ENCODE data around the gene NUDT3. TPM values are rescaled to one million over a fixed set of nuclear protein-coding genes. Genes with fewer than 3 reads are reported as not detected.
A peak's percentile ranks its signal among the peaks of the same experiment; 100 is the strongest.

The NUDT3 gene
- total RNA-seq, 4 donors from 2014 or later = 51.6 to 88.7 (median 57.3) TPM

DNA sequence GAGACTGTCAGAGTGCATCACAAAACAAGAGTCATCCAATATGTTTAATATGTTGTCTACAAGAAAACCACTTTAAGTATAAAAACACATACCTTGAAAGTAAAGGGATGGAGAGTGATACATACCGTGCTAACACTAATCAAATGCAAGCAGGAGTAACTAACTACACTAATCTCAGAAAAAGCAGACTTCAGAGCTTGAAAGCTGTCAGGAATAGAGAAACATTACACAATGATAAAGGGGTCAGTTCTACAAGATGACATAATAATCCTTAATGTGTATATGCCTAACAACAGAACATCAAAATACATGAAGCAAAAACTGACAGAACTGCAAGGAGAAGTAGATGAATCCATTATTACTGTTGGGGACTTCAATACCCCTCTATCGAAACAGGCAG, 84.0 kb downstream of the NUDT3 start:
- Histone ChIP-seq H3K9me3 (no peaks in the 10 kb centered on the region), H3K4me3 (no peak overlapping the region), H3K27me3 (no peaks in the 10 kb centered on the region), H3K36me3 (peaks cover 0 to 8% (median 0%) of the 10 kb centered on the region in 3 donors), H3K4me1 (peaks cover 0 to 58% (median 18%) of the 10 kb centered on the region in 4 donors), H3K27ac (no peak overlapping the region)
- TF ChIP-seq, protein P1, sequence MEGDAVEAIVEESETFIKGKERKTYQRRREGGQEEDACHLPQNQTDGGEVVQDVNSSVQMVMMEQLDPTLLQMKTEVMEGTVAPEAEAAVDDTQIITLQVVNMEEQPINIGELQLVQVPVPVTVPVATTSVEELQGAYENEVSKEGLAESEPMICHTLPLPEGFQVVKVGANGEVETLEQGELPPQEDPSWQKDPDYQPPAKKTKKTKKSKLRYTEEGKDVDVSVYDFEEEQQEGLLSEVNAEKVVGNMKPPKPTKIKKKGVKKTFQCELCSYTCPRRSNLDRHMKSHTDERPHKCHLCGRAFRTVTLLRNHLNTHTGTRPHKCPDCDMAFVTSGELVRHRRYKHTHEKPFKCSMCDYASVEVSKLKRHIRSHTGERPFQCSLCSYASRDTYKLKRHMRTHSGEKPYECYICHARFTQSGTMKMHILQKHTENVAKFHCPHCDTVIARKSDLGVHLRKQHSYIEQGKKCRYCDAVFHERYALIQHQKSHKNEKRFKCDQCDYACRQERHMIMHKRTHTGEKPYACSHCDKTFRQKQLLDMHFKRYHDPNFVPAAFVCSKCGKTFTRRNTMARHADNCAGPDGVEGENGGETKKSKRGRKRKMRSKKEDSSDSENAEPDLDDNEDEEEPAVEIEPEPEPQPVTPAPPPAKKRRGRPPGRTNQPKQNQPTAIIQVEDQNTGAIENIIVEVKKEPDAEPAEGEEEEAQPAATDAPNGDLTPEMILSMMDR (IDR thresholded peaks at IDR 0.05) = no peak
- TF ChIP-seq EP300 (IDR thresholded peaks at IDR 0.05) = no peak
- no peak for TF ChIP-seq POLR2A (IDR thresholded peaks at IDR 0.05)
- DNase-seq (ENCODE audit: low spot score in 2 of 2) = no peak
- WGBS, 2 donors = 91 to 98% methylated on average over 2 of the region's 2 CpGs

DNA sequence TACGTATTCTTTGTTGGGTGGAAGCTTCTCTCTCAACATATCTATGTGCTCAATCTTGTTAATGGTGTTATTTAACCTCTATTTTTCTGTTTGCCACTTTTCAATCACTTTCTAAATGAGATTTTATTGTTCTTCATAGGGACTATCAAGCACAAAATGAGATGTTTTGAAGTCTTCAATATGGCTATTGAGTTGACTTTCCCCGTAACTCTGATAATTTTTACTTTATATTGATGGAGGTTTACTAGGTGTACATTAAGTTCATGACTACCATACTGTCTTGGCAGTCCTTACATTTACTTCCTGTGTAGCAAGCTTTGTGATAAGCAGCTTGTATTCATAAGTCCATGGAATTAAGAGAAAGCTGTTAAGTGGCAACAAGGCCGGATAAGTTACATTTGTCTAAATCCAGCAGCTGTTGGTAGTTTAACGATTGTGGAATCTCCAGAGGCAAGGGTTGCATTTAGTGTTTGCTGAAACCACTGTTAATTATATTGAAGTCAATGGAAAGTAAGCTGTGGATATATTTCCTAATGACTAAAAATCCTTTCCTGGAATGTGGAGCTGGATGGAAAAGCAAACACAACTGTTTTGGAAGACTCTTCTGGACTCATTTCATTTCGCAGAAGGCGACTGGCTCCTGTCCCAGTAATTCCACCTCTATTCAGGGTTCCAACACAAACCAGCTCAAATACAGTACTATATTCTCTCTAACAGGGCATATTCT, 86.3 kb downstream of the NUDT3 start:
- Histone ChIP-seq H3K36me3 (no peaks in the 10 kb centered on the region), H3K4me3 (no peak overlapping the region), H3K9me3 (no peaks in the 10 kb centered on the region), H3K4me1 (peaks cover 0 to 76% (median 22%) of the 10 kb centered on the region in 4 donors), H3K27me3 (no peaks in the 10 kb centered on the region), H3K27ac (peak overlapping the region in 2 of 4 donors; percentile 22 to 36)
- peak in 1 of 2 donors; percentile 52 for DNase-seq (ENCODE audit: low spot score in 2 of 2)
- WGBS, 2 donors = 26 to 34% methylated on average over 6 of the region's 6 CpGs
- TF ChIP-seq EP300 (IDR thresholded peaks at IDR 0.05) (no peak), POLR2A (IDR thresholded peaks at IDR 0.05) (no peak)
- TF ChIP-seq, protein P1 (IDR thresholded peaks at IDR 0.05) = no peak

DNA sequence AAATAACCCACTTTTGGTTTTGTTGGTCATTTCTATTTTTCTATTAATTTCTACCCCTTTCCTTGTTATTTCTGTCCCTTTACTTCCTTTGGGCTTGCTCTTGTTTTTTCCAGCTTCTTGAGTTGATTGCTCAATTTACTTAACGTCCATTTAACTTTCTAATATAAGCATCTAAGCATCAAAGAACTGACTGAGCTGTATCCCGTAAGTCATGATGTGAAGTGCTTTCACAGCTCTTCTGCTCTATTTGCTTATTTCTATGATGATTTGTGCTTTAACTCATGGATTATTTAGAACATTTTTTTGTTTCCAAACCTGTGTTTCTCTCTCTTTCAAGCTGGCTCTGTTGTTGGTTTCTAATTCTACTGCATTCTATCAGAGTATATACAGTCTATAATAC, 87.0 kb downstream of the NUDT3 start:
- Histone ChIP-seq H3K4me1 (peaks cover 0 to 81% (median 22%) of the 10 kb centered on the region in 4 donors), H3K9me3 (no peaks in the 10 kb centered on the region), H3K36me3 (no peaks in the 10 kb centered on the region), H3K4me3 (no peak overlapping the region), H3K27me3 (no peaks in the 10 kb centered on the region), H3K27ac (peak overlapping the region in 1 of 4 donors; percentile 52)
- DNase-seq (ENCODE audit: low spot score in 2 of 2) = no peak
- 35 to 41% methylated on average over 2 of the region's 2 CpGs for WGBS, 2 donors
- TF ChIP-seq EP300 (IDR thresholded peaks at IDR 0.05) (no peak), POLR2A (IDR thresholded peaks at IDR 0.05) (no peak)
- TF ChIP-seq, protein P1 (IDR thresholded peaks at IDR 0.05) = no peak

DNA sequence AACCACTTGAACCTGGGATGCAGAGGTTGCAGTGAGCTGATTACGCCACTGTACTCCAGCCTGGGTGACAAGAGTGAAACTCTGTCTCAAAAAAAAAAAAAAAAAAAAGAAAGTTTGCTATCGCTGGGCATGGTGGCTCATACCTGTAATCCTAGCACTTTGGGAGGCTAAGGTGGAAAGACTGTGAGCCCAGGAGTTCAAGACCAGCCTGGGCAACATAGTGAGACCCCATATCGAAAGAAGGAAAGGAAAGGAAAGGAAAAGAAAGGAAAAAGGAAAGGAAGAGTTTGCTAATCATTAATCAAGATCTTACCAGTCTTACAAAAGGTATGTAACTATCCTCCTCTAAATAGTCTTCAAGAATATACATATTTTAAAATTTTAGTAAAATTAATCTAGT, 88.3 kb downstream of the NUDT3 start:
- Histone ChIP-seq H3K27me3 (no peaks in the 10 kb centered on the region), H3K27ac (no peak overlapping the region), H3K36me3 (no peaks in the 10 kb centered on the region), H3K9me3 (no peaks in the 10 kb centered on the region), H3K4me1 (peaks cover 0 to 82% (median 20%) of the 10 kb centered on the region in 4 donors), H3K4me3 (no peak overlapping the region)
- no peak for TF ChIP-seq EP300 (IDR thresholded peaks at IDR 0.05)
- TF ChIP-seq POLR2A (IDR thresholded peaks at IDR 0.05) = no peak
- TF ChIP-seq, protein P1 (IDR thresholded peaks at IDR 0.05) = no peak
- WGBS, 2 donors = 93 to 97% methylated on average over 3 of the region's 3 CpGs
- no peak for DNase-seq (ENCODE audit: low spot score in 2 of 2)

DNA sequence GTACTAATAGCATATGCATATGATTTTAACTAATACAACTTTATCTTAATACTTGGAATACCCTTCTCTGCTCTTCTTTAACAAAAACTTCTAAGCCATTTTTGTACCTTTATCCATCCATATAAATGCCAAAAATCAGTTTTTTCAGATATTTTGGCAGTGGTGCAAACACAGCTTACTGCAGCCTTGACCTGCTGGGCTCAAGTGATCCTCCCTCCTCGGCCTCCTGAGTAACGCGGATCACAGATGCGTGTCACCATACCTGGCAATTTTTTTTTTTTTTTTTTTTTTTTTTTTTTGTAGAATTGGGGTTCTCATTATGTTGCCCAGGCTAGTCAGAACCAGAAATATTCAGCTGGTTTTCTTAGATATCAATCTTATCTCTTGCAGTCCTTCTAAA, 89.5 kb downstream of the NUDT3 start:
- no peaks in the 10 kb centered on the region for H3K27me3 ChIP-seq
- H3K4me3 ChIP-seq = no peak overlapping the region
- TF ChIP-seq EP300 (IDR thresholded peaks at IDR 0.05) (no peak), POLR2A (IDR thresholded peaks at IDR 0.05) (no peak)
- TF ChIP-seq, protein P1 (IDR thresholded peaks at IDR 0.05) = no peak
- H3K9me3 ChIP-seq = no peaks in the 10 kb centered on the region
- DNase-seq (ENCODE audit: low spot score in 2 of 2) = no peak
- 95 to 97% methylated on average over 4 of the region's 4 CpGs for WGBS, 2 donors
- H3K36me3 ChIP-seq = no peaks in the 10 kb centered on the region
- H3K4me1 ChIP-seq = peaks cover 0 to 76% (median 18%) of the 10 kb centered on the region in 4 donors
- H3K27ac ChIP-seq = no peak overlapping the region
